ENCODE results near the gene CDK6.

CDK6 gene

GRCh38 chr7:92684274-92684673 is 152.1 kb downstream of the CDK6 start:
- TF ChIP-seq, protein P1, sequence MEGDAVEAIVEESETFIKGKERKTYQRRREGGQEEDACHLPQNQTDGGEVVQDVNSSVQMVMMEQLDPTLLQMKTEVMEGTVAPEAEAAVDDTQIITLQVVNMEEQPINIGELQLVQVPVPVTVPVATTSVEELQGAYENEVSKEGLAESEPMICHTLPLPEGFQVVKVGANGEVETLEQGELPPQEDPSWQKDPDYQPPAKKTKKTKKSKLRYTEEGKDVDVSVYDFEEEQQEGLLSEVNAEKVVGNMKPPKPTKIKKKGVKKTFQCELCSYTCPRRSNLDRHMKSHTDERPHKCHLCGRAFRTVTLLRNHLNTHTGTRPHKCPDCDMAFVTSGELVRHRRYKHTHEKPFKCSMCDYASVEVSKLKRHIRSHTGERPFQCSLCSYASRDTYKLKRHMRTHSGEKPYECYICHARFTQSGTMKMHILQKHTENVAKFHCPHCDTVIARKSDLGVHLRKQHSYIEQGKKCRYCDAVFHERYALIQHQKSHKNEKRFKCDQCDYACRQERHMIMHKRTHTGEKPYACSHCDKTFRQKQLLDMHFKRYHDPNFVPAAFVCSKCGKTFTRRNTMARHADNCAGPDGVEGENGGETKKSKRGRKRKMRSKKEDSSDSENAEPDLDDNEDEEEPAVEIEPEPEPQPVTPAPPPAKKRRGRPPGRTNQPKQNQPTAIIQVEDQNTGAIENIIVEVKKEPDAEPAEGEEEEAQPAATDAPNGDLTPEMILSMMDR (IDR thresholded peaks at IDR 0.05; ENCODE audit: poor library complexity, severe bottlenecking) = no peak
- Histone ChIP-seq H3K9me3 (ENCODE audit: severe bottlenecking) (no peaks in the 10 kb centered on the region), H3K4me1 (ENCODE audit: insufficient read depth, poor library complexity, severe bottlenecking) (no peaks in the 10 kb centered on the region), H3K4me3 (ENCODE audit: severe bottlenecking) (no peak overlapping the region), H3K27me3 (ENCODE audit: insufficient read depth, poor library complexity, severe bottlenecking) (no peaks in the 10 kb centered on the region), H3K27ac (ENCODE audit: poor library complexity, severe bottlenecking) (no peak overlapping the region), H3K36me3 (ENCODE audit: low read depth) (peaks cover 4% of the 10 kb centered on the region)
- no peak for DNase-seq (ENCODE audit: low spot score)
- ATAC-seq (ENCODE audit: low read depth) = no peak

DNA sequence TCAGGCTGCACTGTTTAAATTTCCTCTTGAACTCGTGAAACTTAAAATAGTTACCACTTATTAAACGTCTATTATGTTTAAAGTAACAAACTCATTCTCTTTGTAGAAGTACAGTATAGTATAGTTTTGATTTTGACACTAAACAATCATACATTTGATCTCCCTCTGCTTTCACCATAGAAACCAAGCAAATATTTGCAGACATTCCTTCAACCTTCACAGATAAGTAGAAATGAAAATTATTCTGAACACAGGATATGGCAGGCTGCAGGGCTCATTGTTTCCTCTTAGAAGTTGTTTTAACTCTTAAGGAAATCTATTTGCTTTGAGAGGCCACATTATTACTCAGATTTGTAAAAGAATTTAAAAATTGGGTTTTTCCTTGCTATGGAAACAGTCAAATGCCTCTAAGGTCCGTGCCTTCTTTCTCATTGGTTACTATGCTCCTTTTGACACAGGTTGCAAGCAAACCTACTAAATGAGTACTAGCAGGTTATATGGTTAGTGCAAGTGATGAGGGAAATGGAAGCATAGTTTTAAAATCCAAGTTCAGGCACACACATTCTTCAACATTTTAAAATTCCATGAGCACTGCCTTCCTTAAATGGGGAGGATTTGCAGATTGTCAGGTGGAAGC is 153.4 kb downstream of the CDK6 start:
- no peak for ATAC-seq (ENCODE audit: low read depth)

GRCh38 chr7:92682330-92682729 is 154.0 kb downstream of the CDK6 start:
- ATAC-seq (ENCODE audit: low read depth) = no peak
- H3K27ac ChIP-seq (ENCODE audit: poor library complexity, severe bottlenecking) = no peak overlapping the region
- H3K4me1 ChIP-seq (ENCODE audit: insufficient read depth, poor library complexity, severe bottlenecking) = no peaks in the 10 kb centered on the region
- no peak for DNase-seq (ENCODE audit: low spot score)
- H3K4me3 ChIP-seq (ENCODE audit: severe bottlenecking) = no peak overlapping the region
- TF ChIP-seq, protein P1 (IDR thresholded peaks at IDR 0.05; ENCODE audit: poor library complexity, severe bottlenecking) = no peak
- no peaks in the 10 kb centered on the region for H3K27me3 ChIP-seq (ENCODE audit: insufficient read depth, poor library complexity, severe bottlenecking)
- no peaks in the 10 kb centered on the region for H3K9me3 ChIP-seq (ENCODE audit: severe bottlenecking)
- H3K36me3 ChIP-seq (ENCODE audit: low read depth) = peaks cover 14% of the 10 kb centered on the region

More for the DNA sequence above, 153.4 kb downstream of the CDK6 start:
- Histone ChIP-seq H3K36me3 (ENCODE audit: low read depth) (peaks cover 10% of the 10 kb centered on the region), H3K4me1 (ENCODE audit: insufficient read depth, poor library complexity, severe bottlenecking) (no peaks in the 10 kb centered on the region), H3K4me3 (ENCODE audit: severe bottlenecking) (no peak overlapping the region), H3K27me3 (ENCODE audit: insufficient read depth, poor library complexity, severe bottlenecking) (no peaks in the 10 kb centered on the region), H3K27ac (ENCODE audit: poor library complexity, severe bottlenecking) (no peak overlapping the region), H3K9me3 (ENCODE audit: severe bottlenecking) (no peaks in the 10 kb centered on the region)
- DNase-seq (ENCODE audit: low spot score) = no peak
- TF ChIP-seq, protein P1 (IDR thresholded peaks at IDR 0.05; ENCODE audit: poor library complexity, severe bottlenecking) = no peak

GRCh38 chr7:92681633-92682032 is 154.7 kb downstream of the CDK6 start:
- ATAC-seq (ENCODE audit: low read depth) = no peak

GRCh38 chr7:92680442-92680841 is 155.9 kb downstream of the CDK6 start:
- peaks cover 23% of the 10 kb centered on the region for H3K36me3 ChIP-seq (ENCODE audit: low read depth)
- no peak for ATAC-seq (ENCODE audit: low read depth)

More at GRCh38 chr7:92681633-92682032, 154.7 kb downstream of the CDK6 start:
- TF ChIP-seq, protein P1 (IDR thresholded peaks at IDR 0.05; ENCODE audit: poor library complexity, severe bottlenecking) = no peak
- no peaks in the 10 kb centered on the region for H3K9me3 ChIP-seq (ENCODE audit: severe bottlenecking)
- no peak overlapping the region for H3K4me3 ChIP-seq (ENCODE audit: severe bottlenecking)
- H3K36me3 ChIP-seq (ENCODE audit: low read depth) = peaks cover 14% of the 10 kb centered on the region
- DNase-seq (ENCODE audit: low spot score) = no peak
- H3K4me1 ChIP-seq (ENCODE audit: insufficient read depth, poor library complexity, severe bottlenecking) = no peaks in the 10 kb centered on the region
- no peaks in the 10 kb centered on the region for H3K27me3 ChIP-seq (ENCODE audit: insufficient read depth, poor library complexity, severe bottlenecking)
- H3K27ac ChIP-seq (ENCODE audit: poor library complexity, severe bottlenecking) = no peak overlapping the region

More at GRCh38 chr7:92680442-92680841, 155.9 kb downstream of the CDK6 start:
- TF ChIP-seq, protein P1 (IDR thresholded peaks at IDR 0.05; ENCODE audit: poor library complexity, severe bottlenecking) = no peak
- Histone ChIP-seq H3K27ac (ENCODE audit: poor library complexity, severe bottlenecking) (no peak overlapping the region), H3K4me3 (ENCODE audit: severe bottlenecking) (no peak overlapping the region), H3K4me1 (ENCODE audit: insufficient read depth, poor library complexity, severe bottlenecking) (no peaks in the 10 kb centered on the region), H3K9me3 (ENCODE audit: severe bottlenecking) (no peaks in the 10 kb centered on the region), H3K27me3 (ENCODE audit: insufficient read depth, poor library complexity, severe bottlenecking) (no peaks in the 10 kb centered on the region)
- no peak for DNase-seq (ENCODE audit: low spot score)
